Islet of Langerhans (tissue), 1 donor: ENCODE data around the gene C6orf132.
"Not testable (repeated sequence)": the region's sequence is repeated elsewhere in the genome, so short reads cannot be mapped to it uniquely, and the experiment has no call there.

Experiments used
- FAIRE-seq: peaks from one replicate; lab custom pipeline; 2011; peaks lifted over from hg19 to GRCh38; lab: Jason Lieb, UNC

Gene C6orf132

DNA sequence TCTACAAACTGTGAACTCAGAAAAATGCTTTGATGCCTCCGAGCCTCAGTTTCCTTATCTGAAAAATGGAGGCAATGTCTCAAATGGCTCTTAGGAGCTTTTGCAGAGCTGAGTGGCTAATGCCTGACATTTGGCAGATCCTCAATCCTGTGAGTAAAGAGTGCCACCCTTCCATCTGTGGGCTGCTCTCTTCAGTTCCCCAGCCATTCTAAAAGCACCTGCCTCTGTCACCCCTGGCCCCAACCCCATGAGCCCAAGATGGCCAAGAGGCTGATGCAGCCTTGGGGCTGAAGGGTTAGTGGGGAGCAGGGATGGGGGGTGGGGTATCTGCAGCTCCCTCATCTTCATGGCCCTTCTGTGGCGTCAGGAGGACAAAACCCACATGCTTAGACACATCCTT lies 16.2 kb upstream of the C6orf132 start:
- FAIRE-seq, result no peak

DNA sequence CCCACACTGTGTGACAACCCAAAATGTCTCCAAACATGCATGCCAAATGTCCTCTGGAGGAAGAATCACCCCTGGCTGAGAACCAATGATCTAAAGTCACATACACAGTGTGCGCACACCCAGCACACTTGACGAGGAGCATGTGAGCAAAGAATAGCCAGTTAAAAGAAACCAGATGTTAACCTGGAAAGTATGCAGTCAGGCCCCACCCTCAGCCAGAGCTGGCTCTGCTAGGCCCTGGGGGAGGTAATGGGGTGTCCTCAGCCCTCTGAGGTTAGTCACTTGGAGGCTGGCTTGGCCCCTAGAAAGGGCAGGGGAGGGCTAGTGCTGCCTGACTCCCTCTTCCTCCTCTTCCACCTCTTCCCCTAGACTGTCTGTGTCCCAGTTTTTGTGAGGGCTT lies 15.6 kb upstream of the C6orf132 start:
- no peak for FAIRE-seq

DNA sequence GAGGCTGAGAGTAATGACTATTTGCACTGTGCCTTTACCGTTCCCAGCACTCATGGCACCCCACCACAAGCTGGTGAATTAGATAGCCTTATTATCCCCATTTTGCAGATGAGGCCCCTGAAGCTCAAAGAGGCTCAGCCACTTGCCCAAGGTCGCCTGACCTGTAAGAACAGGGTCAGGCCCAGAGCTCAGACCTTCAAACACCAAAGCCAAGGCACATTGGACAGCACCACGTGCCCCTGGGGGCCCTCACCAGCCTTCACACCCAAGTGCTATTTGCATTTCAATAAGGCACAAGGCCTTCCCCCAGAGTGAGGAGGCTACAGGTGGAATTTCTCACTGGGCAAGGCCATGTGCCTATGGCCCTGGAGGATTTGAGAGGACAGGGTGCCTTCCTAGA lies 14.2 kb upstream of the C6orf132 start:
- FAIRE-seq, result no peak

DNA sequence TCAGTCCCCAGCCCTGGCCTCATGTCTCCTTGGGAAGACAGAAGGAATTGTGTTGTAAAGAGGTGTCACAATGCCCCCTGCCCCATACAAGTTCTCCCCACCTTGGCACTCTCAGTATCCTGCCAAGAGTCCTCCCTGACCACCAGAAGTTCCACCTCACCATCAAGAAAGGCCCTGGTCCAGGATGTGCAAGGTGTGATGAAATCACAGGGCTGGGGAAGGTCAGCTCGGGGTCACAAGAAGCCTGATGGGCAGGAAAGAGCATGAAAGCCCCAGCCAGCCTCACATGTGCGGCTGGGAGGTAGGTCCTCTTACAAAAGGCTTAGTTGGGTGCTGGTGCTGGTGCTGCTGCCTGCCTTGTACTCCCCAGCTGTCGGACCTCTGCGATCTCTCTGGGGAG lies 12.9 kb upstream of the C6orf132 start:
- FAIRE-seq, result no peak

DNA sequence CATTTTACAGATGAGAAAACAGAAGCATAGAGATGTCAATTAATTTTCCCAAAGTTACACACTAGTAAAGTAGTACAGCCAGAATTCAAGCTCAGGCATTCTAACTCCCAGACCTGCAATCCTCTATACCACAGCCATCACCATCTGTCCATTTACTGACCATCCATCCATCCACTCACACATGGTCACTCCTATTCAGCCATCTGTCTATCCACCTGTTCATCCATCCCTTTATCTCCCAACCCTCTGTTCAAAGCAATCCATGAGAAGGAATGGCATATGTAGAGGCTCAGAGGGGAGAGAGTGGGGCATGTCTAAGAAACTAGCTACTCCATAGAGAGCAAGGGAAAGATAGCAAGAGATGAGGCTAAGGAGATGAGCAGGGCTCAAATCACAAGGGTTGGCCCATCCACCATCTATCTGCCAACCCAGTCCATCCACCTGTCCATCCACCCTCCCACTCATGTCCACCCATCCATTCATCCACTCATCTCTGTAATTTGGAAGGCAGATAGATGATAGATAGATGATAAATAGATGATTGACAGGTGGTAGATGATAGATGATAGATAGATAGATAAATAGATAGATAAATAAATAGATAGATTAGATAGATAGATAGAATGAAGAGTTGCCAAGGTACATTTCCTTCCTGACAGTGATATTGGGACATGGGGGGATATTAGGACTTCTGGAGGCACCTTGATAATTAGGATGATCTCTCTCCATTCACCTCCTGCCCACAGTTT lies 12.2 kb upstream of the C6orf132 start:
- no peak for FAIRE-seq

DNA sequence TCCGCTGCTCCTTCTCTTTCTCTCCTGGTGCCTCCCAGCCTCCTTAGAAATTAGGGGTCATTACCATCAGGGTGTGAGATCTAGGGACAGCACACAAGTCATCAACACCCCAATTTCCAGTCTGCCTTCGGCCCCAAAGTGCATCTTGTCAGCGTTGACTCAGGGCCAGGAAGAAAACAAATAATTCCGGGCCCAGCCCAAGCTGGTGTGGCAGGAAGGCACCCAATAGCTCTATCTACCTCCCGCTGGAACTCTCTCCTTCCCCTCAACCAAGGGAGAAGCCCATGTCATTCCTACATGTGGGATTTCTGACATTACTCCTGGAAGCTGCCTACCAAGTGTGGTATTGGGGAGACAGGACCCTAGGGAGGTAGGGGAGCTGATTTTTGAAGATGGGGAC lies 11.5 kb upstream of the C6orf132 start:
- FAIRE-seq, result no peak

DNA sequence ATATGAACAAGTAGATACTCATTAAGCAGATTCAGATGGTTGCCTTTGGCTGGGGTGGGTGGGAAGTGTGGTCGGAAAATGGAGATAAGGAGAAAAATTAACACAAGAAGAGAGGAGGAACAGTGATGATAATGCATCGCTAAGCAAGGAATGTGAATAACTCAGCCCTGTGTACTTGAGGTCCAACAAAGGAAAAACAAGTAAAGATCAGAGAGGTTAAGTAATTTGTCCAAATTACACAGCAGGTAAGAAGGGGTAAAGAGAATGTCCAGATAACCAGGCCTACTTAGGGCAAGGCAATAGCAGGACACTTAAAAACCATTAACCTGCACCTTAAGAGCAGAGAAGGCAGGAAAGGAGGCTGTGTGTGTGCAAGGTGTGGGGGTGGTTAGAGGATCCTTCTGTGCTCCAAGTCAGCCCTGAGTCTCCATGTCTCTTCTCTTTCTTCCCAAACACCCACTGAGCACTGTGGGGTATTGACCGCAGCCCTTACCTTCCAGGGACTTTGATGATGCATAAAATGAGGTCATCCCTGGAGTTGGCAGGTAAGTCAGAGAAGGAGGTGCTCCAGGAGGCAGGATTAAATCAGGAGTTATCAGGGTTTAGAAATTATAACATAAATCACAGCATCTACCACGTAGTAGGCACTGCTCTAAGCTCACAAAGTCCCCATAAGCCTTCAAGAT lies 10.3 kb upstream of the C6orf132 start:
- FAIRE-seq, result not testable (repeated sequence)

DNA sequence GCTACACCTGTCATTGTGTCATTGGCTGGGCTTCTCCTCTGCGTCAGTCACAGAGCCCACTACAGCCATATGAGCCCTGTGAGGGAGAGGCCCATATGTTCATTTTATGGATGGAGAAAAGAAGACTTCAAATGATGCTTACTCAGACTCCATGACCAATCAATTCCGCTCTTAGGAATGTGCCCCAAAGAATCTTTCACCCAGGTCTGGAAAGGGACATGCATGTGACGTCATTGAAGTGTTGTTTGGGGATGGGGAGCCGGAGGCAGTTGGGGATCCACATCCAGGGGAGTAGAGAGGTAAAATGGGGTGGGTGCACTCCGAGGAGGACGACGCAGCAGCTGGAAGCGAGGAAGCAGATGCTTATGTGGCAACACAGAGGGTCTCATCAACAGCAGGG lies 9.6 kb upstream of the C6orf132 start:
- no peak for FAIRE-seq

DNA sequence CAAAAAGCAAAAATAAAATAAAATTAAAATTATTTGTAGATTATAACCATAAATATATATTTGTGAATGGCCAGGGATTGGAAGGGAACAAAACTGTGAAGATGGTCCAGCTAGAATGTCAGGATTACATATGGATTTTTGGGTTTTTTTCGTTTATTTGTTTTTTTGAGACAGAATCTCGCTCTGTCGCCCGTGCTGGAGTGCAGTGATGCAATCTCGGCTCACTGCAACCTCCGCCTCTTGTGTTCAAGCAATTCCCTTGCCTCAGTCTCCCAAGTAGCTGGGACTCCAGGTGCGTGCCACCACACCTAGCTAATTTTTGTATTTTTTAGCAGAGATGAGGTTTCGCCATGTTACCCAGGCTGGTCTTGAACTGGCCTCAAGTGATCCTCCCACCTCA lies 7.8 kb upstream of the C6orf132 start:
- no peak for FAIRE-seq

DNA sequence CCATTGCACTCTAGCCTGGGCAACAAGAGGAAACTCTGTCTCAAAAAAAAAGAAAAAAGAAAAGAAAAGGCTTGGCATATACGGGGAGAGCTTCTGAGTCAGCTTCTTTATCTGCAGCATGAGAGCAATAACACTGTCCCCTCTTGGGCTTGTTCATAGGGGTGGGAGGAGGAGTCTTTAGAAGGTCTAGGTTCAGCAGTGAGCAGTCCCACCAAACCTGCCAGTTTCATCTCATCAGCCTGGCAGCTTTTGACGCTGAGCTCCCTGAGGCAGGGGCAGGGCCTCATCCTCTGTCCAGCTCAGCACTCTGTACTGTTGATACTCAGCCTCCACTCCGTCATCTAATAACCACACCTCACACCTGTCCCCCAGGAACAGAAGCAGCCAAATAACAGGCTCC lies 5.6 kb upstream of the C6orf132 start:
- no peak for FAIRE-seq

DNA sequence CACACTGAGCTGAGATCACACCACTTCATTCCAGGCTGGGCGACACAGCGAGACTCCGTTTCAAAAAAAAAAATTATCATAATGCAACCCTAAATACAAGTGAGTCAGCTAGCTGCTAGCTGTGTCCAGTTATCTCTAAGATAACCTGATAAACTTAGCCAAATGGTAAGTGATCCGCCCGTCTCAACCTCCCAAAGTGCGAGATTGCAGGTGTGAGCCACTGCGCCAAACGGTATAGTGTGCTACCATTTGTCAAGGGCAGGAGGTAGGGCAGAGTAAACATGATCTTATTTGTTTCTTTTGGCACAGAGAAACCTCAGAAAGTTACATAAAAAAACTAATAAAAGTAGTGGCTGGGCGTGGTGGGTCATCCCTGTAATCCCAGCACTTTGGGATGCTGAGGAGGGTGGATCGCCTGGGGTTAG lies 4.7 kb upstream of the C6orf132 start:
- no peak for FAIRE-seq

DNA sequence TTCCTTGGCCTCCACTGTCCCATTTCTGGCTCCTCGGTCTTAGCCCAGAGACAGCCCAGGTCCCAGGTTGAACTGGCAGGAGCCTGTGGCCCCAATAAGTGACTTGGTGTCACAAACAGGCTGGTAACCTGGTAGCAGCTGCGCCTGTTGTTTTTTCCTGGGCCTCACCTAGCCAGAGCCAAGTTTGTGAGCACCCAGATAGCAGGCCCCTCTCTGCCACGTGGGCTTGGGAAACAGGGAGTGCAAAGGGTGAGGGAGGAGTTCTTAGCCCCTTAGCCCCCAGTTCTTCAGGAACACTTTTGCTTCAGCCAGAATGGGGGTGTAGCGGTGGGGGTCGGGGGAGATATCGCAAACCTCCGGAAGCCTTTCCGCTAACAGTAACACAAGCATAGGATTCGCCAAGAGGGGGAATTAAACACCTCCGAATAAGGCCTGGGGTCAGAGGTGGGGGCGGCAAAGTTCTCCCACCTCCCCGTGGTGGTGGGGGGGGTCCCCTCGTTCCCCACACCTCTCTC lies 760 bp downstream of the C6orf132 start:
- no peak for FAIRE-seq

DNA sequence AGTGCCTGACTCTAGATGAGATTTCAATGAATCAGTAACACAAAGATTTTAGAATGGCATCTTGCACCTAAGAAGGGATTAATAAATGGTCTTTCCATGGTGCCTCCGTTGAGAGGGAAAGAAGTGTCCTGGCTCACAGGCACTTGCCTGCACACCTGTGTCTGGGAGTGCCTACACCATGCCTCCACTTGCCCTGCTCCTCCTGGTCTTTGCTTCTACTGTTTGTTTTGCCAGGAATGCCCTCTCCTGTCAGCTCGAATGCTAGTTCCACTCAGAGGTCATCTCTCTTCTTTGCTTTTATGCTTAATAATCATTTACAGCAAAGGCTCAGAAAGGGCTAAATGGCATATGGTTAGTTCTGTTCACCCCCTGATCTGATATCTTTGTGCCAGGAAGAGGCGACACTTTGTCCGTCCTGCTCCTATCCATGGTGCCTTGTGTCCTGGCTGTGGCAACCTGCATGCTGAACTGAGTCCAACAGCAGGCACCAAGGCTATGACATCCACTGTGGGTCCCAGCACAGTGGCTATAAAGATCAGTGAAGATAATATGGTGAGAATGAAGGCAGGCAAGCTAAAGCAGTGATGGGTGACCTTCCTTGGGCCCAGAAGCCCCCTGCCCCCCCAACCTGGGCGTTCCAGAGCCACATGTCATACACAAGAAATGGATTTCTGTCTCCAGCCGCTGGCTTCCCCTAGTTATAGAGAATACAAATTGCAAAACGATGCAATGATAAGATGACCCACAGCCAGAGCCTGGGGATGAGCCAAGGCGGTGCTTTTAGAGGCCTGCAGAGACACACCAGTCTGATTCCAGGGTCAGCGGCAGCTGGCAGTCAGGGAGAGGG lies 1.4 kb downstream of the C6orf132 start:
- no peak for FAIRE-seq

DNA sequence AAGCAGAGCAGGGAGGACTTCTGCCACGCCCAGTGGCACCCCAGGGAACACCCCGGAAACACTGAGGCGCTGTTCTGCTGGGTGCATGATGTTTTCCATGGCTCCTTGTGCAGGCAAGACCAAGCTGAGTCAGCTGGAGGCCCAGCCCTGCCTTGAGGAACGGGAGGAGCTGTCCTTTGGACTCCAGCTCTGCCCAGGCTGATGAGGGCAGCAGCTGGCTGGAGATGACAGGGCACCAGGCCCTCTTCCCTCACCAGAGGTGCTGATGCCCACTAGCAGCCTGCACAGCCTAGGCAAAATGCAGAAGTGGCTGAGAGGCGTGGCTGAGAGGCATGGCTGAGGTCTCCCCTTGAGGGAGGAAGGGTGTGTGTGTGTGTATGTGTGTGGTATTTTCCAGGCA lies 2.4 kb downstream of the C6orf132 start:
- no peak for FAIRE-seq

DNA sequence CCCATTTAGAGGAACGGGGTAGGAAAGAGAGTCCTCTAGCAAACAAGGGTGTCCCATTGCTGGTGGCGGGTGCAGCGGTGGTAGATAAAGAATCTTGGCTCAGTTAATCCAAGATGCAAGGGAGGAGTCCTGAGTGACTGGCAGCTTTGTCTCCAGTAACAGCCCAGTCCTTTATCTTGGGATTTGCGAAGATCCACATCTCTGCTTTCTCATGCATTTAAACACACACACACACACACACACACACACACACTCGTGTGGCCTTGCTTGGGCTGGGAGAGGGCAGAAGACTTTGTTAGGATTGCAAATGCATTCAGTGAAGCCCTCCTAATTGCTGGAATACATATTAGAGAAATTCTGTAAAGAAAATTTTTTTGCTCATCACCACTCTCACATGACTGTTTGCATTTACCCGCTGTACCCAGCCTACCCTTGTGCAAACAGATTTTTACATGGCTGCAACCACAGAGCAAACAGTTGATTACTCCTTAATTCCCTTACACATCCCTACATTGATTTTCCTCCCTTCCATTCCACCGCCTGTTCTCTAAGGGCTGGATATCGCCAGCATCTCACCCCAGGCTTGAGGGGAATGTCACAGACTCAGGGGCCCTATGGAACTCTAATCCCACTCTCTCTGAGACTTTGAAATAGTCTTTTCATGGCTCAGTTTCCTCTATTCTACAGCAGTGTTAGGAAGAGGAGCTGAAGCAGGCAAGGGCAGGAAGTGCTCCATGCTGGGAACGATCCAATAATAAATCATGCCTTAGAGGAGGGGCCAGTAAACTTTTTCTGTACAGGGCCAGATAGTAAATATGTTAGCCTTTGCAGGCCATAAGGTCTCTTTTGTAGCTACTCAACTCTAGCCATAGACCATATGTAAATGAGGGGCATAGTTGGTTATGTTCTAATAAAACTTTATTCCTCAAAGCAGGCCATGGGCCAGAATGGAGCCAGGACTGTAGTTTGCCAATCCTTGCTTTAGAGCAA lies 3.5 kb downstream of the C6orf132 start:
- no peak for FAIRE-seq

DNA sequence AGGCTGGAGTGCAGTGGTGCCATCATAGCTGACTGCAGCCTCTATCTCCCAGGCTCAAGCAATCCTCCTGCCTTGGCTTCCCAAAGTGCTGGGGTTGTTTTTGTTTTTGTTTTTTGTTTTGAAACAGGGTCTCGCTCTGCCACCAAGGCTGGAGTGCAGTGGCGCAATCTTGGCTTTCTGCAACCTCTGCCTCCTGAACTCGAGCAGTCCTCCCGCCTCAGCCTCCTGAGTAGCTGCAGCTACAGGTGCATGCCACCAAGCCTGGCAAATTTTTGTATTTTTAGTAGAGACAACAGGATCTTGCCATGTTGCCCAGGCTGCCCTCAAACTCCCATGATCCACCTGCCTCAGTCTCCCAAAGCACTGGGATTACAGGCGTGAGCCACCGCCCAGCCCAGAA lies 4.2 kb downstream of the C6orf132 start:
- no peak for FAIRE-seq

DNA sequence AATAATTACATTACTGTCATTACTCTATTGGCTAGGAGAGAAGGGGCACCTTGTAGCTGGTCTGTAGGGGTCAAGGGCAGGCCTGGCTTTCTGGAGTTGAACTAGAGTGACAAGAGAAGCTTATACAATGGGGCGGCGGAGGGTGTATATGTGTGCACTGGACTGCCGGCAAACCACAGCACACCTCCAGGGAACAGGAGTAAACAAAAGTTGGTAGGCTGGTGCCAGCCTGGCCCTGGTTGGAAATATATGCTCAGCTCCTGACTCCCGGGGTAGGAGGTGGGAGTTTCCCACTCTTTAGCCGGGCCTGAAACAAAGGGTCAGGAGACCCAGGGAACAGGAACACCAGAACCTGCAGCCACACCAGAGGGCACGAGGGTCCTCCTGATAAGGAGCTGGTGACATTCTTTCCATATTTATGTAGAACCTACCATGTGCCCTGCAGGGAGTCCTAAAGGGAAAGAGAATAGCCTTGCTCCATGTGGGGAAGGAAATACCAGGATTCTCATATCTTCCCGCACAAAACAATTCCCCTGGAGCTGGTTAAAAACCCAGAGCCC lies 5.1 kb downstream of the C6orf132 start:
- no peak for FAIRE-seq

DNA sequence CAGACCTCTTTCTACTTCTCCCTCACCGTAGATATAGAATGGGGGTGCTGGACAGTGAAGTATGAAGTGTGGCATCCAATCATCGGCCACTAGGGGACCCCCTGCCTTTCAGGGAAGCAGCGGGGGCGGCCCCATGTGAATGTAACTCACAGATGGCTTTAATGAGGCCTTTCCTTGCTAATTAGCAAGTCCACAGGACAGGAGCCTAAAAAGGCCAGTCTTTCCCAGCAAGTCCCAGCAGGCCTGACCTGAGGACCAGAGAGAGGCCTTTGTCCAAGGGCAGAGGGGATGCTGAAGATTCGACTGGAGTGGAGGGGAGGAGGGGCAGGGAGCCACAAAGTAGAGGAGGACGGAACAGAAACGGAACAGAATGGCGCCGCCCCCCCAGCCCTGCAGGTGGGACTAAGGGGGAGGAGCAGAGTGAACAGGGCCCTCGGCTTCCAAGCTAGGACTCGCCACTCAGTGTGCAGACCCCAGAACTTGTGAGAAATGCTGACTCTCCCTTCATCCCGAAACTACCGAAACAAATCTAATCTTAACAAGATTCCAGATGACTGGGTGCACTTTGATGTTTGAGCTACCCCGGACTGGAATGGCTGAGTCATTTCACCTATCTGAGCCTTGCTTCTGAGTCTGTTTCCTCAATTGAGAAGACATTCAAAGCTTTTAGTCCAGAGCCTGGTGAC lies 5.8 kb downstream of the C6orf132 start:
- FAIRE-seq, result no peak

DNA sequence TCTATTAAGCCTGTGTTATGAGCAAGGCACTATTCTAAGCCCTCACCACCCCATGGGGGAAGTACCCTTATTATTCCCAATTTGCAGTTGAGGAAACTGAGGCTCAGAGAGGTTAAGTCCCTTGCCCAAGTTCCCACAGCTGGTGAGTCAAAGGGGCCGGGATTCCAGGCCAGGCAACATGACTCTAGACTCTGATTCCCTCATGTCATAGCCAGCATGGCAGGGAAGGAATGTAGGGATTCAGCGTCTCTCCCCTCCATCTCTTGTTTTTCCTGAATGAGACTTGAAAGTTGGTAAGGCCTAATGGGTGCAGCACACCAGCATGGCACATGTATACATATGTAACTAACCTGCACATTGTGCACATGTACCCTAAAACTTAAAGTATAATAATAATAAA lies 6.7 kb downstream of the C6orf132 start:
- FAIRE-seq, result no peak

DNA sequence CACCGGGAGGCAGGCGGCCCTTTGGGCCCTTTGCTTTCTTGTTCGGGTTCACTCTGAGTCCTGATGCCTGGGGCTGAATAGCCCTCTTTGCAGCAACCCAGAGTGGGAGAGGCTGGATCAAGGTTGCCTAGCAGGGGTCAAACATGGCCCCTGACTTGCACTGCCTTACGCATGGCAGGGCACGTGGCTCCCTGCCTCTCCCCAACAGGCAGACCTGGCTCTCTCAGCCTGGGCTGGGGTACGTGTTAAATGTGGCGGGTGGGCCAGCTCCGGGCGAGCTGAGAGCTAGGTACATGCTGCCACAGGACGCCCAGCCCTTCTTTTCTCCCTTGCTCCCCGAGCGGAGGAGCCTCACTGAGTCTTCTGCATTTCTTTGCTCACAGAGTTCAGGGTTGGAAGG lies 7.3 kb downstream of the C6orf132 start:
- FAIRE-seq, result no peak

DNA sequence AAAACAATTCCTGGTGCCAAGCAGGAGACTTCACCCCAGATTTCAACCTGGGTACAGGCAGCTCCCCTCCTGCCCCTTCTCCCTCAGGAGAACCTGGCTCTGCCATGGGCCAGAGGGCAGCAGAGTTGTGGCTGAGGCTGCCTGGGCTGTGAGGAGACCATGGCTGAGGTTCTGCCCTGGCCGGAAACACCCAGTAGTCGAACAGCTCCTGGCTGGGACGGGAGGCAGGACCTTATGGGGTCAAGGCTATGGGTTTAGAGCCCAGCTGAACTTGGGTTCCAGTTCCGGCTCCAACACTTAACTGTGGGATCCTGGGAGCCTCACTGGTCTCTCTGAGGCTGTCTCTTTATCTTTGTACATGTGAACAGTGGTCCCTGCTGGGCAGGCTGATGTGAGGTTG lies 8.5 kb downstream of the C6orf132 start:
- no peak for FAIRE-seq
